GM18502 (cell line): ENCODE data around the gene GPR34.

Source experiments
- ATAC-seq: cut with Tn5 transposase; IDR thresholded peaks from one replicate; pipeline ENCODE4 v1.9.1; 2021; ENCODE audit warnings: mild to moderate bottlenecking; ENCODE audit not compliant: unreplicated experiment, poor library complexity

Gene GPR34

DNA sequence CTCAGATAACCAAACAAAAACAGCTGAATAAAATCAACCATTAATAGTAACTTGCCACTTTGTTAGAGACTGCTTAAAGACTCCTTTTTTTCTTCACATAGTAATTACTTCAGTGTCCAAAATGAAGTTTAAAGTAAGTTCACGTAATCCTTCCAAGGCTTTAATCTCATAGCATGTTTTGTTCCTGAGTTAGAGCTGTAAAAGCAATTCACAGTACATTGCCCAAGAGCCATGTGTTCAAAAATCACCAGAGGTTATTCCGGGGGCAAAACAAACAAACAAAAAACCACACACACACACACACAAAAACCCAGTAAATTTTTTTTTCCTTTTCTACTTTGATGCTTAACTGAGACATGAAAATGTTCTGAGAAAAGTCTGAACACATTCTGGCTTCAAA is 41.3 kb downstream of the GPR34 start:
- no peak for ATAC-seq

DNA sequence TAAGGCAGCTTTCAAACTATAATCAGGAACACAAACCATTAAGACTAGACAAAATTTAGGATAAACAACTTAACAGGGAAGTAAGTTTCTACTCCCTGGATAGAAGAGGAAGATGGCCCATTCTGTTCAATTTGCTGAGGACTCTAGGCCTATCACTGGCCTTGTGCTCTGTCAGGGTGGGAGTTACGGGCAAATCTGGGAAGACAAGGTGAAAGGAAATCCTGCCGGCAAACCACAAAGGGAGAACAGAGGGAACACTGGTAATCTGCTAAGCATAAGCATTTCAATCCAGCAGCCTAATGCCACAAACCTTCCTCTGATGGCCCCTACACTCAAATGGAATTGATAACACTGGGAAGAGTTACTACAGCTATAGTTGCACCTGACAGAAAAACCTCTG is 43.5 kb downstream of the GPR34 start:
- no peak for ATAC-seq

GRCh38 chrX:41733939-41734338 is 45.2 kb downstream of the GPR34 start:
- peak; percentile 98 for ATAC-seq

- ATAC-seq = peak; percentile 27
These were observed 45.8 kb downstream of the GPR34 start for GRCh38 chrX:41734530-41734929.

DNA sequence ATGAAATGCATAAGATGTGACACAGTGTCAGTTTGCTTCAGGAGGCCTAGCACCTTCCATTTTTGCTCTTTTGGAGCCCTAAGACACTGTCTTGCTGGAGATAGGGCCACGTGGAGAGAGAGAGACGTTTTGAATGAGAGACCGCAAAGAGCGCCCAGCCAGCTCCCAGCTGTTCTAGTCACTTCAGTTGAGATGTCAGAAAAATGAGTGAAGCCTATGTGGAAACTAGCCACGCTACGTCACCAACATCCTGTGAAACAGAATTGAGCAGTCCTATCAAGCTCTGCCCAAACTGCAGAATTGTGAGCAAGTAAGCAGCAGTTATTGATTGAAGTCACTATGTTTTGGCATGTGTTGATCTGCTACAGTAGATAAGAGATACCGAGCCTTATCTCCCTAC is 48.3 kb downstream of the GPR34 start:
- no peak for ATAC-seq

DNA sequence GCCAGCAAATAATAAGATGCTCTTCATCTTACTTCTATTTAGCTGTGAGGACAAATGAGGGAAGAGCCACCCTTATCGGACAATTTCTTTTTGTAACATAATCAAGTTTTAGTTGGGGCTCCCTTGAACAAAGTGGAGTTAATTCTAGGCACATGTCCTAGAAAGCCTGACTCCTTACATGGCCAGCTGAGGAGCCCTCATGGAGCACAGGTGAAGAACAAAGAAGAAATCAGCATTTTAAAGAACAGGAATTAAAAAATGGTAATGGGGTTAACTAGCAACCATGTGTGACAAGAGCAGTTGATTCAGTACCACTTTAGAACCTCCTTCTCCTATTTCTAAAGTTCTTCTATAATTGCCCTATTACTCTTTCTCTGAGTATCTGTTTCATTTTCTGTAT is 51.1 kb downstream of the GPR34 start:
- ATAC-seq = no peak
